Keratinocyte (primary cell): ENCODE measurements around the gene SLC8A1. TPM values are rescaled to one million over a fixed set of nuclear protein-coding genes. Genes with fewer than 3 reads are reported as not detected.

Experiments
- DNase-seq: peaks from one replicate; pipeline ENCODE4 v3.0.0-alpha.2; 2011; ENCODE audit warnings: low read depth, missing footprints, low spot score
- FAIRE-seq: peaks from 2 replicates; lab custom pipeline; 2011; peaks lifted over from hg19 to GRCh38; lab: Jason Lieb, UNC
- H2AFZ ChIP-seq: 2 replicates; pipeline ENCODE4 v1.6.0; 2012; ENCODE audit warnings: low read length, control low read depth, inconsistent platforms; ENCODE audit not compliant: control insufficient read depth
- H3K27ac ChIP-seq: 2 replicates; pipeline ENCODE4 v1.5.1; 2011; ENCODE audit warnings: low read length; ENCODE audit not compliant: control insufficient read depth, insufficient read depth
- H3K27me3 ChIP-seq: 3 replicates; pipeline ENCODE4 v1.6.0; 2011; ENCODE audit warnings: low read length; ENCODE audit not compliant: control insufficient read depth, insufficient read depth; ENCODE audit errors: extremely low read depth
- H3K36me3 ChIP-seq, 2 experiments: 2 replicates in 1 of 2; 3 replicates in 1 of 2; pipeline ENCODE4 v1.5.1; 2011; ENCODE audit warnings: low read length in 2 of 2, mild to moderate bottlenecking in 1 of 2; ENCODE audit not compliant: control insufficient read depth in 2 of 2, insufficient read depth in 2 of 2; ENCODE audit errors: extremely low read depth in 1 of 2
- H3K4me1 ChIP-seq: 3 replicates; pipeline ENCODE4 v1.5.1; 2011; ENCODE audit warnings: low read length; ENCODE audit not compliant: control insufficient read depth, insufficient read depth; ENCODE audit errors: extremely low read depth
- H3K4me2 ChIP-seq: 3 replicates; pipeline ENCODE4 v1.6.0; 2011; ENCODE audit warnings: low read depth, low read length; ENCODE audit not compliant: control insufficient read depth, insufficient read depth; ENCODE audit errors: extremely low read depth
- H3K4me3 ChIP-seq, 3 experiments: fragments of 200-600 bp in 1 of 3; sonication (generic) in 1 of 3; 2 replicates in 2 of 3; 3 replicates in 1 of 3; pipeline ENCODE4 v1.5.1; 2011 to 2016; ENCODE audit warnings: low read length in 3 of 3, mild to moderate bottlenecking in 3 of 3, control low read depth in 2 of 3, inconsistent platforms in 1 of 3, low read depth in 1 of 3, mixed read lengths in 1 of 3, mixed run types in 1 of 3, moderate library complexity in 1 of 3; ENCODE audit not compliant: control insufficient read depth in 2 of 3, insufficient read depth in 2 of 3; ENCODE audit errors: extremely low read depth in 1 of 3
- H3K79me2 ChIP-seq: 2 replicates; pipeline ENCODE4 v1.6.0; 2012; ENCODE audit warnings: low read length; ENCODE audit not compliant: control insufficient read depth, insufficient read depth
- H3K9ac ChIP-seq: 3 replicates; pipeline ENCODE4 v1.6.0; 2011; ENCODE audit warnings: low read length; ENCODE audit not compliant: control insufficient read depth, insufficient read depth; ENCODE audit errors: extremely low read depth
- H3K9me1 ChIP-seq: 3 replicates; pipeline ENCODE4 v1.6.0; 2011; ENCODE audit warnings: low read length; ENCODE audit not compliant: control insufficient read depth, insufficient read depth; ENCODE audit errors: extremely low read depth
- H3K9me3 ChIP-seq: 2 replicates; pipeline ENCODE4 v1.5.1; 2012; ENCODE audit warnings: low read depth, low read length; ENCODE audit not compliant: control insufficient read depth
- H4K20me1 ChIP-seq: 3 replicates; pipeline ENCODE4 v1.6.0; 2011; ENCODE audit warnings: low read length; ENCODE audit not compliant: control insufficient read depth, insufficient read depth; ENCODE audit errors: extremely low read depth
- CTCF ChIP-seq, 3 experiments: IDR thresholded peaks in 1 of 3; conservative IDR thresholded peaks in 1 of 3; optimal IDR thresholded peaks in 1 of 3; 2 replicates in 2 of 3; 3 replicates in 1 of 3; pipeline versions ENCODE3 to v1.5.1; 2011; ENCODE audit warnings: low read length in 3 of 3, mild to moderate bottlenecking in 3 of 3, moderate library complexity in 2 of 3, control low read depth in 1 of 3, inconsistent platforms in 1 of 3; ENCODE audit not compliant: insufficient read depth in 2 of 3; ENCODE audit errors: extremely low read depth in 1 of 3
- EZH2 ChIP-seq: IDR thresholded peaks from one replicate; pipeline ENCODE4 v1.6.1; 2012; ENCODE audit warnings: inconsistent platforms, mild to moderate bottlenecking, low read length, moderate library complexity
- dilution Hi-C: fragments of 300-500 bp; cut with MboI; formaldehyde crosslinking; loops from one replicate; pipeline ENCODE4 v1.7.0; 2020; ENCODE audit warnings: low sequenced_read_pairs; ENCODE audit not compliant: extremely low pct_ligation_motif_present
- polyA plus RNA-seq, 5 experiments: library from polyadenylated mRNA; depleted of rRNA in 3 of 5; stranded (reverse) in 3 of 5; stranded (forward) in 1 of 5; unstranded in 1 of 5; fragments of >200 nt; gene quantifications; 1 replicate in 1 of 5; 2 replicates in 3 of 5; 3 replicates in 1 of 5; pipeline versions ENCODE4 v1.2.1 to v1.2.3, GENCODE V29; 2011 to 2012; ENCODE audit warnings: missing spikeins in 2 of 5, low read depth in 1 of 5, low replicate concordance in 1 of 5

SLC8A1 gene
- polyA plus RNA-seq, 1 donor (not counting 4 experiments of a cell fraction or from before 2014, with no cell fraction given), result 2.7 TPM

GRCh38 chr2:40419364-40419762 is 32.5 kb downstream of the SLC8A1 start:
- FAIRE-seq (no peak), DNase-seq (no peak)
- dilution Hi-C loops, result no loop called here
- Histone ChIP-seq H3K9me3 (no peaks in the 10 kb centered on the region), H3K79me2 (no peaks in the 10 kb centered on the region), H3K4me1 (peaks cover 5% of the 10 kb centered on the region), H3K9ac (no peak overlapping the region), H3K27ac (no peak overlapping the region), H4K20me1 (no peaks in the 10 kb centered on the region), H3K4me2 (no peak overlapping the region), H3K9me1 (no peaks in the 10 kb centered on the region), H2AFZ (no peak overlapping the region), H3K4me3 (no peak overlapping the region), H3K36me3 (no peaks in the 10 kb centered on the region), H3K27me3 (no peaks in the 10 kb centered on the region)
- TF ChIP-seq CTCF (optimal IDR thresholded peaks at IDR 0.05 in 1 of 3, IDR thresholded peaks at IDR 0.05 in 1 of 3, conservative IDR thresholded peaks at IDR 0.05 in 1 of 3; ENCODE audit: extremely low read depth in 1 of 3, insufficient read depth in 2 of 3, low read length in 3 of 3) (no peak), EZH2 (no peak)

GRCh38 chr2:40418614-40419363 is 33.1 kb downstream of the SLC8A1 start:
- DNase-seq (no peak), FAIRE-seq (peak; percentile 17)
- Histone ChIP-seq H4K20me1 (no peaks in the 10 kb centered on the region), H3K4me1 (peaks cover 5% of the 10 kb centered on the region), H3K4me2 (no peak overlapping the region), H3K36me3 (no peaks in the 10 kb centered on the region), H3K9me1 (no peaks in the 10 kb centered on the region), H3K27me3 (no peaks in the 10 kb centered on the region), H3K79me2 (no peaks in the 10 kb centered on the region), H3K4me3 (no peak overlapping the region), H2AFZ (no peak overlapping the region), H3K27ac (no peak overlapping the region), H3K9ac (no peak overlapping the region), H3K9me3 (no peaks in the 10 kb centered on the region)
- dilution Hi-C loops, result no loop called here
- TF ChIP-seq CTCF (optimal IDR thresholded peaks at IDR 0.05 in 1 of 3, IDR thresholded peaks at IDR 0.05 in 1 of 3, conservative IDR thresholded peaks at IDR 0.05 in 1 of 3; ENCODE audit: extremely low read depth in 1 of 3, insufficient read depth in 2 of 3, low read length in 3 of 3), result no peak
- no peak for TF ChIP-seq EZH2
